Loucy (cell line): ENCODE measurements around the gene MRPL16.

Experiments used
- H2AFZ ChIP-seq: fragments of 200-600 bp; sonication (generic); 2 replicates; pipeline ENCODE4 v1.6.0; 2016; ENCODE audit warnings: antibody characterized with exemption, mild to moderate bottlenecking, low read length, moderate library complexity
- H3F3A ChIP-seq: fragments of 200-600 bp; 2 replicates; pipeline ENCODE4 v1.6.0; 2016; ENCODE audit warnings: antibody characterized with exemption, low read depth, mild to moderate bottlenecking
- H3K27me3 ChIP-seq: fragments of 200-600 bp; sonication (generic); 2 replicates; pipeline ENCODE4 v1.6.1; 2014; ENCODE audit warnings: low read length, mild to moderate bottlenecking; ENCODE audit not compliant: insufficient read depth, poor library complexity, severe bottlenecking
- H3K36me3 ChIP-seq: fragments of 200-600 bp; sonication (generic); 2 replicates; pipeline ENCODE4 v1.6.1; 2016; ENCODE audit warnings: low read length; ENCODE audit not compliant: insufficient read depth
- H3K4me1 ChIP-seq: fragments of 200-600 bp; sonication (generic); 2 replicates; pipeline ENCODE4 v1.5.1; 2014; ENCODE audit warnings: low read length, mild to moderate bottlenecking; ENCODE audit not compliant: insufficient read depth, poor library complexity, severe bottlenecking
- H3K4me2 ChIP-seq: fragments of 200-600 bp; sonication (generic); 2 replicates; pipeline ENCODE4 v1.6.0; 2014; ENCODE audit warnings: antibody characterized with exemption, low read length, low read depth, mild to moderate bottlenecking; ENCODE audit not compliant: poor library complexity, severe bottlenecking
- H3K4me3 ChIP-seq: fragments of 200-600 bp; sonication (generic); 2 replicates; pipeline ENCODE4 v1.5.1; 2014; ENCODE audit warnings: low read length, mild to moderate bottlenecking, mixed read lengths; ENCODE audit not compliant: poor library complexity, severe bottlenecking
- H3K79me2 ChIP-seq: fragments of 200-600 bp; sonication (generic); 2 replicates; pipeline ENCODE4 v1.6.1; 2014; ENCODE audit warnings: low read length; ENCODE audit not compliant: insufficient read depth
- H3K9ac ChIP-seq: fragments of 200-600 bp; sonication (generic); 2 replicates; pipeline ENCODE4 v1.6.0; 2014; ENCODE audit warnings: mild to moderate bottlenecking, low read depth, low read length, moderate library complexity; ENCODE audit not compliant: poor library complexity, severe bottlenecking
- H3K9me2 ChIP-seq: fragments of 200-600 bp; sonication (generic); replicated peaks from 2 replicates; pipeline ENCODE4 v1.6.1; 2016; ENCODE audit warnings: low read depth, low read length, mixed read lengths
- H3K9me3 ChIP-seq: fragments of 200-600 bp; sonication (generic); 2 replicates; pipeline ENCODE4 v1.6.1; 2014; ENCODE audit warnings: mild to moderate bottlenecking, antibody characterized with exemption, low read length, low read depth; ENCODE audit not compliant: insufficient read depth
- H4K20me1 ChIP-seq: fragments of 200-600 bp; sonication (generic); 2 replicates; pipeline ENCODE4 v1.6.0; 2014; ENCODE audit warnings: antibody characterized with exemption, low read length, mild to moderate bottlenecking; ENCODE audit not compliant: insufficient read depth, poor library complexity, severe bottlenecking
- CTCF ChIP-seq: fragments of 200-600 bp; sonication (generic); conservative IDR thresholded peaks from 2 replicates; pipeline ENCODE4 v1.5.1; 2014; ENCODE audit warnings: mild to moderate bottlenecking, antibody characterized with exemption, low read length
- EZH2phosphoT487 ChIP-seq: fragments of 200-600 bp; IDR thresholded peaks from 2 replicates; pipeline ENCODE4 v1.6.1; 2018; ENCODE audit warnings: antibody characterized with exemption, mild to moderate bottlenecking, moderate library complexity, borderline replicate concordance

Gene MRPL16

GRCh38 chr11:59766542-59767224 lies 43.9 kb downstream of the MRPL16 start:
- no peak overlapping the region for H2AFZ ChIP-seq
- peak overlapping the region; percentile 66 for H3K4me2 ChIP-seq
- TF ChIP-seq EZH2phosphoT487 (no peak), CTCF (0 out of 2 replicates have a peak, but pooled peaks have one; percentile 17)
- no peaks in the 10 kb centered on the region for H3K36me3 ChIP-seq
- H3F3A ChIP-seq: peaks cover 6% of the 10 kb centered on the region; the same call in 1 of the 2 replicates
- peak overlapping the region; percentile 53 for H3K4me3 ChIP-seq
- no peaks in the 10 kb centered on the region for H3K9me2 ChIP-seq
- H3K9me3 ChIP-seq: no peaks in the 10 kb centered on the region
- H3K9ac ChIP-seq: no peak overlapping the region
- peaks cover 36% of the 10 kb centered on the region for H3K4me1 ChIP-seq
- no peaks in the 10 kb centered on the region for H4K20me1 ChIP-seq
- no peaks in the 10 kb centered on the region for H3K79me2 ChIP-seq
- no peaks in the 10 kb centered on the region for H3K27me3 ChIP-seq

DNA sequence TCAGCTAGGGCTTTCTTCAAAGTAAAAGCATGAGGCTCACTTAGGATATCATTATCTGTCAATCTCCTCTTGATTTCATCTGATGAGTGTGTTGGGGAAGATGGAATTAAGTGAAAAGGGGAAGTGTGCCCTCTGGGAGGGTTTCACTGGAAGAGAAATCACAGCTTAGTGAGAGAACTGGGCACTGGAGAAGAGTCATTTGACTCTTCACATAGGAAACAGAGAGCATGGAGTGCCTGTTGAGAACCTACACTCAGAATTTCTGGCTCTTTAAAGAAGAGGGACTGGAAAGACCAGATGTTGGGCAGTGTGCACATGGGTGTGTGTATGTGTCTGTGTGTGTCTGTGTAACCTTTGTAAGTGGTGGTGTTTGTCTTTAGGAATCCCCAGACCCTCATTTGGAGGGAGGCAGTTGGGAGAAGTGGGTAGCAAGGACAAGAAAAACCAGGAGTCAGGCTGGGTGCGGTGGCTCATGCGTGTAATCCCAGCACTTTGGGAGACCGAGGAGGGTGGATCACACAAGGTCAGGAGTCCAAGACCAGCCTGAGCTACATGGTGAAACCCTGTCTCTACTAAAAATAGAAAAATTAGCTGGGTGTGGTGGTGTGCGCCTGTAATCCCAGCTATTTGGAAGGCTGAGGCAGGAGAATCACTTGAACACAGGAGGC lies 45.4 kb downstream of the MRPL16 start:
- H3K9ac ChIP-seq: no peak overlapping the region

DNA sequence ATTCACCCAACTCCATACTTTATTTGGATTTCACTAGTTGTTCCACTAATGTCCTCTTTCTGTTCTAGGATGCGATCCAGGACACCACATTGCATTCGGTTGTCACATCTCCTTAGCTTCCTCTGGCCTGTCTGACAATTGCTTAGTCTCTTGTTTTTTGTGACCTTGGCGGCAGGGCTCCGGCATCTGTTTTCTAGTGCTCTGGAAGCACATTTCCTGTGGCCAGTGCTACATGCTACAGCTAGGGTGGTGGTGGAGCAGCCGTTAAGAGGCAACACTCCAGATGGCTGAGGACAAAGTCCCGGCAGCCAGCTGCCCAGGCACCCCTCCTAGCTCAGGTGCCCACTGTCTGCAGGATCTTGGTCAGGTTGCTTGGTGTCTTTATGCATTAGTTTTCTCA lies 48.6 kb downstream of the MRPL16 start:
- Histone ChIP-seq H3K27me3 (no peaks in the 10 kb centered on the region), H3K4me3 (no peak overlapping the region), H3K4me2 (no peak overlapping the region), H3K9me3 (no peaks in the 10 kb centered on the region), H3F3A (peaks cover 4% of the 10 kb centered on the region; the same call in 1 of the 2 replicates), H3K9me2 (no peaks in the 10 kb centered on the region), H3K4me1 (peaks cover 20% of the 10 kb centered on the region), H2AFZ (no peak overlapping the region), H3K9ac (no peak overlapping the region), H4K20me1 (no peaks in the 10 kb centered on the region), H3K36me3 (no peaks in the 10 kb centered on the region), H3K79me2 (no peaks in the 10 kb centered on the region; the same call in 1 of the 2 replicates)
- TF ChIP-seq EZH2phosphoT487: no peak
- no peak for TF ChIP-seq CTCF

More for the DNA sequence above, 45.4 kb downstream of the MRPL16 start:
- Histone ChIP-seq H4K20me1 (no peaks in the 10 kb centered on the region), H3K9me2 (no peaks in the 10 kb centered on the region), H3K79me2 (no peaks in the 10 kb centered on the region; the same call in 1 of the 2 replicates), H3K4me3 (no peak overlapping the region), H3K4me2 (no peak overlapping the region), H3F3A (peaks cover 6% of the 10 kb centered on the region; the same call in 1 of the 2 replicates), H3K27me3 (no peaks in the 10 kb centered on the region), H2AFZ (no peak overlapping the region), H3K9me3 (no peaks in the 10 kb centered on the region), H3K4me1 (peaks cover 35% of the 10 kb centered on the region), H3K36me3 (no peaks in the 10 kb centered on the region)
- no peak for TF ChIP-seq EZH2phosphoT487
- no peak for TF ChIP-seq CTCF
